HAP-1 (cell line): ENCODE data around the gene C9orf78.
A peak's percentile ranks its signal among the peaks of the same experiment; 100 is the strongest.
"Not testable (repeated sequence)": the region's sequence is repeated elsewhere in the genome, so short reads cannot be mapped to it uniquely, and the experiment has no call there.

ENCODE experiments used
- DNase-seq, 2 experiments: peaks; one replicate each; pipeline ENCODE4 v3.0.0-alpha.2; 2016 to 2020; ENCODE audit warnings: low spot score in 2 of 2
- H3K27me3 ChIP-seq: fragments of 250-450 bp; sonication (Bioruptor Pico); 2 replicates; pipeline ENCODE4 v1.5.1; 2020; ENCODE audit warnings: low read depth, mild to moderate bottlenecking, moderate library complexity
- H3K36me3 ChIP-seq: fragments of 250-450 bp; sonication (Bioruptor Pico); replicated peaks from 2 replicates; pipeline ENCODE4 v1.5.1; 2020; ENCODE audit warnings: mild to moderate bottlenecking
- H3K4me1 ChIP-seq: fragments of 250-450 bp; sonication (Bioruptor Pico); 2 replicates; pipeline ENCODE4 v1.5.1; 2020; ENCODE audit warnings: mild to moderate bottlenecking
- H3K4me3 ChIP-seq: fragments of 250-450 bp; sonication (Bioruptor Pico); 2 replicates; pipeline ENCODE4 v1.5.1; 2020; ENCODE audit warnings: mild to moderate bottlenecking, moderate library complexity
- H3K9me3 ChIP-seq: fragments of 250-450 bp; sonication (Bioruptor Pico); 2 replicates; pipeline ENCODE4 v1.5.1; 2020; ENCODE audit warnings: mild to moderate bottlenecking, moderate library complexity
- in situ Hi-C: fragments of 300-500 bp; cut with MboI; formaldehyde crosslinking; loops from 3 replicates; pipeline ENCODE4 v1.14.3; 2020; ENCODE audit warnings: low sequenced_read_pairs, inconsistent platforms, mixed read lengths

Gene C9orf78

DNA sequence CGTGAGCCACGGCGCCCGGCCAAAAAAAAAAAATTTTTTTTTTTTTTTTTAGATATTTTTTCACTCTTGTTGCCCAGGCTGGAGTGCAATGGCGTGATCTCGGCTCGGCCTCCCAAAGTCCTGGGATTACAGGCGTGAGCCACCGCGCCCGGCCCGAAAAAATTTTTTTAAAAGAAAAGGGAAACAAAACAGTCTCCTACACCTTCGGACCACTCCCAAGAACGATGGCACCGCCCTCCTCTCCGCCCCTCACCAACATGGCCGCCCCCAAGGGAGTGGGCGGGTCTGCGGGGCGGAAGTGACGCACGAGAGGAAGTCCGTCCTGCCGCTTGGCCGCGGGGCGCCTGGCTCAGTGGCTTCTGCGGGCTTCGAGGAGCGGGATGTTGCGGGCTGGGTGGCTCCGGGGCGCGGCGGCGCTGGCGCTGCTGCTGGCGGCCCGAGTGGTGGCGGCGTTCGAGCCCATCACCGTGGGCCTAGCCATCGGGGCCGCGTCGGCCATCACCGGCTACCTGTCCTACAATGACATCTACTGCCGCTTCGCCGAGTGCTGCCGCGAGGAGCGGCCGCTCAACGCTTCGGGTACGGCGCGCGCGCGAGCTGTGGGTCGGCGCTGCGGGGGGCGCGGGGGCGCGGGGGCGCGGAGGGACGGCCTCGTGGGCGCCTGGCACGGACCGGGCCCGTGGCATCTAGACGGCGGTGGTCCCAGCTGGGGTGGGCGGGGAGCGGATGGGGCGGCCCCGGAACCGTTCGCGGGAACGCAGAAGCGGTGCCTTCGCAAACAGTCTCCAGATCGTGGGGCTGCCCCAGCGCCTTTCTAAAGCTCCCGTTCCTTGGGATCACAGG is 32.0 kb downstream of the C9orf78 start, which contains the start of gene TOR1B:
TSS of gene TOR1B (plus strand) at position 352 of the 843 bp plus-strand sequence. CDS start at position 381, 29 bp downstream.
- DNase-seq = peak; percentile 78 to 97
- in situ Hi-C loops = no loop called here
- no peaks in the 10 kb centered on the region for H3K9me3 ChIP-seq
- peak within 1 kb of the TSS; percentile 65 for H3K4me3 ChIP-seq
- peaks cover 8% of the 10 kb centered on the region for H3K4me1 ChIP-seq
- H3K36me3 ChIP-seq = peaks cover 9% of the 10 kb centered on the region
- no peaks in the 10 kb centered on the region for H3K27me3 ChIP-seq

DNA sequence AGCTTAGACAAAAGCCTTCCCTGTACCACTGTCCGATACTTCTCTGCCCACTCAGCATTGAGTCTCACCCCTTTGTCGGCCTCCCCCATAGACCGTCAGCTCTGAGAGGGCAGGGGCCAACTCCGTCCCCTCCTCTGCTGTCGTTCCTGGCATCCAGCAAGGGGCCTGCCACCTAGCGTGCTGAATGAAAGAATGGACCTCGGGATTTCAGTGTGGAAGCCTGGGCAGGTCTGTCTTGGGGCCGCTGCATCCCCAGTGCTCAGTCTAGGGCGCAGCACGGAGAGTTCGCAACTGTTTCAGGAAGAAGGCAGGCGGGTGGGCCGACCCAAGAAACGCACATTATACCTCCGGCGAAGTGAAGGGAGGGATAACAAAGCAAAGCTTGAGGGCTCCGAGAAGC is 33.6 kb downstream of the C9orf78 start:
- H3K9me3 ChIP-seq = no peaks in the 10 kb centered on the region
- no peaks in the 10 kb centered on the region for H3K27me3 ChIP-seq
- in situ Hi-C loops = no loop called here
- H3K36me3 ChIP-seq = peaks cover 5% of the 10 kb centered on the region
- H3K4me3 ChIP-seq = no peak overlapping the region
- no peak for DNase-seq
- peaks cover 8% of the 10 kb centered on the region for H3K4me1 ChIP-seq

DNA sequence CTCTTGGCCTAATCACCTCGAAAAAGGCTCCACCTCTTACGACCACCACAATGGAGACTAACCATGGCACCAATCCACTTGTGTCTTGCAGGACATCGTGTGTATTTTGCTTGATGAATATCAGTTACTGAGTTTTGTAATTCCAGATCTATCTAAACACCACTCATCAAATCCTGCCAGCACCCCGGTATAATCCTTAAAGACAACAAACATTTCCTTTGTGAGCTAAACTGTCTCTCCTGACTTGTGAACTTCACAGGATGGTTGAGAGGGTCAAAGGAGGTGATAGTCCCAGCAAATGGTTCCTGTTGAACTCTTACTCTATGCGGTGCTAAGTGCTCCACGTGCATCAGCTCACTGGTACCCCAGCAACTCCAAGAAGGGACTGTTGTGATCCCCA is 36.1 kb downstream of the C9orf78 start:
- no peak overlapping the region for H3K4me3 ChIP-seq
- H3K9me3 ChIP-seq = no peaks in the 10 kb centered on the region
- H3K4me1 ChIP-seq = peaks cover 6% of the 10 kb centered on the region
- peaks cover 16% of the 10 kb centered on the region for H3K27me3 ChIP-seq
- in situ Hi-C loops = no loop called here
- no peaks in the 10 kb centered on the region for H3K36me3 ChIP-seq
- DNase-seq = peak in 1 of 2 experiments; percentile 21

DNA sequence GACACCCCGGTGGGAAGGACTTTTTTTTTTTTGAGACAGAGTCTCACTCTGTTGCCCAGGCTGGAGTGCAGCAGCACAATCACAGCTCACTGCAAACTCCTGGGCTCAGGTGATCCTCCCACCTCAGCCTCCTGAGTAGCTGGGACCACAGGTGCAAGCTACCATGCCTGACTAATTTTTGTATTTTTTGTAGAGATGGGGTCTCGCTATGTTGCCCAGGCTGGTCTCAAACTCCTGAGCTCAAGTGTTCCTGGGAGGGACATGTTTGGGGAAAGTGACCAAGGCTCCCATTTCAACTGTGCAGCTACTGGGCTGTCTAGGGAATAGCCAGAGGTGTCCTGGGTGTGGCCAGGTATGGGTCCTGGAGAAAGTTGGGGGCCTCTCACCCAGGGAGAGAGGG is 39.0 kb downstream of the C9orf78 start:
- DNase-seq, H3K4me1 ChIP-seq, H3K4me3 ChIP-seq, in situ Hi-C loops, H3K9me3 ChIP-seq, H3K36me3 ChIP-seq: not testable (repeated sequence)
- H3K27me3 ChIP-seq = peaks cover 16% of the 10 kb centered on the region

DNA sequence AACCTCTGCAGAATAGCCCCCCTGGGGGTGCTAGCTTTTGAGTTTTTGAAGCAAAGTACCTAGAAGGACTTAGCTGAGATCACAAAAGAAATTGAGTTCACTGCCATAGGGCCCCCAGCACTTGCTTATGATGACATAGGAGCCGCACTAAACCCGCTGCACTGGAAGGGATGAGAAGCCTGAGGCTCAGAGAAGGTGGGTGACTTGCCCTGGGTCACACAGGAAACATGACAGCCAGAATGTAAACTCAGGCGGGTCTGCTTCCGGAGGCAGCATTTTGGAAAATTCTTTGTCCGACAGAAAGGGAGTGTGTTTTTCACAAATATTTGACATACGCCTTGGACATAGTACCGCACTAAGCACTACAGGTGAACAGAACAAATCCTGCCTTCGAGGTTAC is 40.5 kb downstream of the C9orf78 start:
- in situ Hi-C loops = no loop called here
- no peak for DNase-seq

DNA sequence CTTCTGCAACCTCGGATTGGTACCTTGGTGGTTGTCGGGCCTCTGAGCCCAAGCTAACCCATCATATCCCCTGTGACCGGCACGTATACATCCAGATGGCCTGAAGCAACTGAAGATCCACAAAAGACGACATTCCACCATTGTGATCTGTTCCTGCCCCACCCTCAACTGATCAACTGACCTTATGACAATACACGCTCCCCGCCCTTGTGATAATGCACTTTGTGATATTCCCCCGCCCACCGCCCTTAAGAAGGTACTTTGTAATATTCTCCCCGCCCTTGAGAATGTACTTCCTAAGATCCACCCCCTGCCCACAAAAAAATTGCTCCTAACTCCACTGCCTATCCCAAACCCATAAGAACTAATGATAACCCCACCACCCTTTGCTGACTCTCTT is 48.6 kb downstream of the C9orf78 start:
- Histone ChIP-seq H3K27me3 (peaks cover 16% of the 10 kb centered on the region), H3K36me3 (no peaks in the 10 kb centered on the region), H3K9me3 (no peaks in the 10 kb centered on the region), H3K4me3 (no peak overlapping the region), H3K4me1 (no peaks in the 10 kb centered on the region)
- in situ Hi-C loops = no loop called here
- DNase-seq = no peak

More for the DNA sequence above, 40.5 kb downstream of the C9orf78 start:
- Histone ChIP-seq H3K4me3 (no peak overlapping the region), H3K9me3 (no peaks in the 10 kb centered on the region), H3K36me3 (no peaks in the 10 kb centered on the region), H3K27me3 (peaks cover 16% of the 10 kb centered on the region), H3K4me1 (peaks cover 5% of the 10 kb centered on the region; the same call in 1 of the 2 replicates)

DNA sequence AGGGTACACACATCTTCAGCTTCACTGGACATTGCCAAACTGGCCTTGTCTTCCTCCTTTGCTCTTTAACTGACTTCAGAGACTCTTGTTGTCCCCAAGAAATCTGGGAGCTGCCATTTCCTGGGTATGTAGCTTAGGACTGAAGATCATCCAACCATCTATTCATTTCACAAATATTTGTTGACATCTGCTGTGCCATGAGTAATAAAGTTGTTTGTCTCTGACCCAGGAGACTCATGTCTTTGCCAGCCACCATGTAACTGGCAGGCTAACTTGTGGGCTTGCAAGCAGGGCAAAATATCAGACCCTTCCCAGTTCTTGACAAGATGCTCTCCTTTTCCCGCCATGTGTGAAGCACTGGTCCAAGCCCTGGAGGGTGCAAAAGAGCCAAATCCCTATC is 49.2 kb downstream of the C9orf78 start:
- Histone ChIP-seq H3K9me3 (no peaks in the 10 kb centered on the region), H3K4me1 (no peaks in the 10 kb centered on the region), H3K27me3 (peaks cover 16% of the 10 kb centered on the region), H3K36me3 (no peaks in the 10 kb centered on the region), H3K4me3 (no peak overlapping the region)
- in situ Hi-C loops = no loop called here
- no peak for DNase-seq

DNA sequence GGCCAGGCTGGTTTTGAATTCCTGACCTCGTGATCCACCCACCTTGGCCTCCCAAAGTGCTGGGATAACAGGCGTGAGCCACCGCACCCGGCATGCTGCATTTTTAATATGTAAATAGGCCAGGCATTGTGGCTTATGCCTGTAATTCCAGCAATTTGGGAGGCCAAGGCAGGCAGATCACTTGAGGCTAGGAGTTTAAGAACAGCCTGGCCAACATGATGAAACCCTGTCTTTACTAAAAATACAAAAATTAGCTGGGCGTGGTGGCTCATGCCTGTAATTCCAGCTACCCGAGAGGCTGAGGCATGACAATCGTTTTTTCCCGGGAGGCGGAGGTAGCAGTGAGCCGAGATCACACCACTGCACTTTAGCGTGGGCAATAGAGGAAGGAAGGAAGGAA is 50.1 kb downstream of the C9orf78 start:
- not testable (repeated sequence) for H3K4me1 ChIP-seq, H3K36me3 ChIP-seq, H3K4me3 ChIP-seq, DNase-seq, H3K9me3 ChIP-seq
- in situ Hi-C loops = loop anchor here (5.0 kb wide), 3 partner anchors 58 to 653 kb away; partner anchors contain the start of gene ASB6
- H3K27me3 ChIP-seq = peaks cover 16% of the 10 kb centered on the region

DNA sequence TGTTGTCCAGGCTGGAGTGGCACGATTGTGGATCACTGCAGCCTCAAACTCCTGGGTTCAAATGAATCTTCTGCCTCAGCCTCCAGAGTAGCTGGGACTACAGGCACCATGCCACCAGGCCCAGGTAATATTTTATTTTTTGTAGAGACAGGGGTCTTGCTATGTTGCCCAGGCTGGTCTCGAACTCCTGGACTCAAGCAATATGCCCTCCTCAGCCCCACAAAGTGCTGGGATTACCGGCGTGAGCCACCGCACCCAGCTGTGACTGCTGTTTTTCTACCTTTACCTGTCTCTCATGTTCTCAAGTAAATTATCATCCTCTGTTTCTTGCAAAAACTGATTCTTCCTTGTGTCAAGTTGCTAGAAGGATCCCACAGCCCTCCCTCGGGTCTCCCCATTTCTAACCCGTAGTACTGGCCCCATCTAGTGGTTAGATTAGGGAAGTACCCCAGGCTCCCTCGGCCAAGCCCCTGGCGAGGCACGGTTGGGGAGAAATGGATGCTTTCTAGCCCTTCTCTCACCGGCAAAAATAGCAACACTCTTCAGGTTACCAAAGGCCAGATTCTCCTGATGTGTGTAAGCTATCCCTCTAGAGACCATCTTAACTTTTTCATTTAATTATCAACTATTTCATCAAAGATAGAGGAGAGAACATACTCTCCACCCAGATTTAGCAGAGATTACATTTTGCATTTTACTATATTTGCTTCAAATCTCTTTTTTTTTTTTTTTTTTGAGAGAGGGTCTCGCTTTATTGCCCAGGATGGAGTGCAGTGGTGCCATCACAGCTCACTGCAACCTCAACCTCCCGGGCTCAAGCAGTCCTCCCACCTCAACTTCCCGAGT is 51.3 kb downstream of the C9orf78 start:
- Histone ChIP-seq H3K4me3 (no peak overlapping the region), H3K9me3 (no peaks in the 10 kb centered on the region), H3K27me3 (peaks cover 16% of the 10 kb centered on the region), H3K4me1 (no peaks in the 10 kb centered on the region), H3K36me3 (no peaks in the 10 kb centered on the region)
- DNase-seq = peak; percentile 64 to 84
- in situ Hi-C loops = loop anchor here (5.0 kb wide), 3 partner anchors 56 to 651 kb away; partner anchors contain the start of gene ASB6

DNA sequence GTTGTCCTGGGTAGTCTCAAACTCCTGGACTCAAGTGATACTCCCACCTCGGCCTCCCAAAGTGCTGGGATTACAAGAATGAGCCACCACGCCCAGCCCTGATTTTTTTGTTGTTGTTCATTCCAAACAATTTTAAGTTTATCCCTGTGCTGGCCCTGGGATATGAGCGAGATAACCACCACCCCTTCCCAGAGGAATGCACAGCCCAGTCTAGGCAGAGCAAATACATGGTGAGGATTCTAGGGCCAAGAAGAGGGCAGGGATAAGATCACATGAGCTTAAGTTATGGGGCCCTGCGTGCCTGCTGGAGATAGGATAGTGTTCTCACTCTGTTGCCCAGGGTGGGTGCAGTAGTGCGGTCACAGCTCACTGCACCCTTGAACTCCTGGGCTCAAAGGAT is 53.1 kb downstream of the C9orf78 start:
- peaks cover 10% of the 10 kb centered on the region for H3K27me3 ChIP-seq
- H3K9me3 ChIP-seq = no peaks in the 10 kb centered on the region
- in situ Hi-C loops = loop anchor here (5.0 kb wide), 3 partner anchors 55 to 650 kb away; partner anchors contain the start of gene ASB6
- DNase-seq = no peak
- no peaks in the 10 kb centered on the region for H3K36me3 ChIP-seq
- H3K4me3 ChIP-seq = no peak overlapping the region
- H3K4me1 ChIP-seq = no peaks in the 10 kb centered on the region

DNA sequence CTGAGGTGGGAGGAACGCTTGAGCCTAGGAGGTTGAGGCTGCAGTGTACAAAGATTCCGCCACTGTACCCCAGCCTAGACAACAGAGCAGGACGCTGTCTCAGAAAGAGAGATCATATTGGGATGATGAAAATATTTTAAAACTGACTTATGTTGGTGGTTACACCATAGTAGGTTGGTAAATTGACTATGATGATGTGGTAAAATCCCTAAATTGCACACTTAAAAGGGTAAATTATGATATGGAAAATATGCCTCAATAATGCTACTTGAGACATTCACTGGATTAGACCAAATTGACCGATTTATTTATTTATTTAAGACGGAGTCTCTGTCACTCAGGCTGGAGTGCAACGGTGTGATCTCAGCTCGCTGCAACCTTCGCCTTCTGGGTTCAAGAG is 53.9 kb downstream of the C9orf78 start:
- Histone ChIP-seq H3K27me3 (peaks cover 3% of the 10 kb centered on the region), H3K36me3 (no peaks in the 10 kb centered on the region), H3K4me3 (no peak overlapping the region), H3K4me1 (no peaks in the 10 kb centered on the region), H3K9me3 (no peaks in the 10 kb centered on the region)
- no peak for DNase-seq
- in situ Hi-C loops = loop anchor here (5.0 kb wide), 3 partner anchors 54 to 649 kb away; partner anchors contain the start of gene ASB6

DNA sequence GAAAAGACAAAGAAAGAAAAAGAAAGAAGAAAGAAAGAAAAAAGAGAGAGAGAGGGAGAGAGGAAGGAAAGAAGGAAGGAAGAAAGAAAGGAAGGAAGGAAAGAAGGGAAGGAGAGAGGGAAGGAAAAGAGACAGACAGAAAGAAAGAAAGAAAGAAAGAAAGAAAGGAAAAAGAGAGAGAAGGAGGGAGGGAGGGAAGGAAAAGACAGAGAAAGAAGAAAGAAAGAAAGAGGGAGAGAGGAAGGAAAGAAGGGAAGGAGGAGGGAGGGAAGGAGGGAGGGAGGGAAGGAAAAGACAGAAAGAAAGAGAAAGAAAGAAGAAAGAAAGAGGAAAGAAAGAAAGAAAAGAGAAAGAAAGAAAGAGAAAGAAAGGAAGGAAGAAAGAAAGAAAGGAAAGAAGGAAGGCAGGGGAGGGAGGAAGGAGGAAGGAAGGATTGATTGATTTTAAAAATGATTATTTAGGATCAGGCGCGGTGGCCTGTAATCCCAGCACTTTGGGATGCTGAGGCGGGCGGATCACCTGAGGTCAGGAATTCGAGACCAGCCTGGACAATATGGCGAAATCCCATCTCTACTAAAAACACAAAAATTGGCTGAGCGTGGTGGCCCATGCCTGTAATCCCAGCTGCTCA is 55.4 kb downstream of the C9orf78 start:
- Histone ChIP-seq H3K27me3 (no peaks in the 10 kb centered on the region), H3K4me3 (no peak overlapping the region), H3K9me3 (no peaks in the 10 kb centered on the region), H3K4me1 (no peaks in the 10 kb centered on the region), H3K36me3 (no peaks in the 10 kb centered on the region)
- in situ Hi-C loops = loop anchor here (5.0 kb wide), 3 partner anchors 52 to 647 kb away; partner anchors contain the start of gene ASB6
- DNase-seq = no peak

DNA sequence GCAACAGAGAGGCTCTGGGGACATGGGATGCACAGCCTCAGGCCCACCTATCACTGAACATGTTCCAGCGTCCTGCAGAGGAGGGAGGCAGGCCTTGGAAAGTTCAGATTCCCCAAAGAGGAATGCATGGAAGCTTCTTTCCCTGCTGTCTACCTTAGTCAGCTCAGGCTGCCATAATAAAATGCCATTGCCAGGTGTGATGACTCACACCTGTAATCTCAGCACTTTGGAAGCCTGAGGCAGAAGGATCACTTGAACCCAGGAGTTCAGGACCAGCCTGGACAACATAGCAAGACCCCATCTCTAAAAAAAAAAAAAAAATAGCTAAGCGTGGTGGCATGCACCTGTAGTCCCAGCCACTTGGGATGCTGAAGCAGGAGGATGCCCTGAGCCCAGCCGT is 56.6 kb downstream of the C9orf78 start:
- Histone ChIP-seq H3K4me1 (no peaks in the 10 kb centered on the region), H3K9me3 (no peaks in the 10 kb centered on the region), H3K27me3 (no peaks in the 10 kb centered on the region), H3K36me3 (no peaks in the 10 kb centered on the region), H3K4me3 (no peak overlapping the region)
- in situ Hi-C loops = no loop called here
- no peak for DNase-seq
